Endothelial cell of umbilical vein (primary cell): ENCODE data around the gene MAPK1IP1L. TPM values are rescaled to one million over a fixed set of nuclear protein-coding genes. Genes with fewer than 3 reads are reported as not detected.

Experiments used
- BruUV-seq: library from RNA; stranded (reverse); fragments of 400-500 nt; replicated peaks from 2 replicates; lab custom pipeline; 2021; lab: Mats Ljungman, UMichigan
- CTCF ChIA-PET: fragments of 300-600, 350-600 bp; sonication (Branson Sonifier 250); formaldehyde crosslinking; loops from one replicate; lab custom pipeline; 2021; ENCODE audit warnings: antibody characterized with exemption, inconsistent platforms; lab: Charles Lee
- POLR2A ChIA-PET: fragments of 300-600, 350-600 bp; sonication (Branson Sonifier 250); formaldehyde crosslinking; loops from one replicate; lab custom pipeline; 2021; ENCODE audit warnings: antibody characterized with exemption, inconsistent platforms; lab: Charles Lee
- DNase-seq: peaks from one replicate; pipeline ENCODE4 v3.0.0-alpha.2; 2011; ENCODE audit warnings: low read depth, low spot score
- FAIRE-seq: peaks from 2 replicates; lab custom pipeline; 2011; peaks lifted over from hg19 to GRCh38; lab: Jason Lieb, UNC
- H2AFZ ChIP-seq: 2 replicates; pipeline ENCODE4 v1.6.0; 2012; ENCODE audit warnings: low read depth, low read length, control low read depth, inconsistent platforms
- H3K27ac ChIP-seq: 2 replicates; pipeline ENCODE4 v1.5.1; 2011; ENCODE audit warnings: low read depth, mild to moderate bottlenecking, control low read depth, low read length, moderate library complexity; ENCODE audit not compliant: insufficient read depth
- H3K27me3 ChIP-seq, 2 experiments: 2 replicates each; pipeline versions ENCODE4 v1.6.0 to v1.6.1; 2011; ENCODE audit warnings: low read length in 2 of 2, mixed read lengths in 1 of 2; ENCODE audit not compliant: control insufficient read depth in 2 of 2, insufficient read depth in 2 of 2
- H3K36me3 ChIP-seq, 2 experiments: 2 replicates in 1 of 2; 3 replicates in 1 of 2; pipeline ENCODE4 v1.5.1; 2011; ENCODE audit warnings: low read length in 2 of 2, mild to moderate bottlenecking in 1 of 2, moderate library complexity in 1 of 2; ENCODE audit not compliant: control insufficient read depth in 2 of 2, insufficient read depth in 2 of 2; ENCODE audit errors: extremely low read depth in 1 of 2
- H3K4me1 ChIP-seq: 3 replicates; pipeline ENCODE4 v1.5.1; 2011; ENCODE audit warnings: mild to moderate bottlenecking, low read length; ENCODE audit not compliant: control insufficient read depth, insufficient read depth; ENCODE audit errors: extremely low read depth
- H3K4me2 ChIP-seq: 2 replicates; pipeline ENCODE4 v1.6.1; 2011; ENCODE audit warnings: low read length, control low read depth, mixed read lengths; ENCODE audit not compliant: insufficient read depth
- H3K4me3 ChIP-seq, 3 experiments: fragments of 200-600 bp in 1 of 3; sonication (generic), shearing (Covaris generic) in 1 of 3; replicated peaks in 1 of 3; 2 replicates each; pipeline ENCODE4 v1.5.1; 2011 to 2016; ENCODE audit warnings: control low read depth in 3 of 3, low read length in 3 of 3, mild to moderate bottlenecking in 2 of 3, inconsistent platforms in 1 of 3, low read depth in 1 of 3, moderate library complexity in 1 of 3; ENCODE audit not compliant: insufficient read depth in 1 of 3
- H3K79me2 ChIP-seq: 2 replicates; pipeline ENCODE4 v1.6.0; 2012; ENCODE audit warnings: low read length, inconsistent platforms; ENCODE audit not compliant: control insufficient read depth, insufficient read depth
- H3K9ac ChIP-seq: replicated peaks from 2 replicates; pipeline ENCODE3; 2011; ENCODE audit warnings: low read length, control low read depth; ENCODE audit not compliant: insufficient read depth; ENCODE audit errors: extremely low read depth
- H3K9me1 ChIP-seq: replicated peaks from 3 replicates; pipeline ENCODE4 v1.6.0; 2011; ENCODE audit warnings: mild to moderate bottlenecking, low read length; ENCODE audit not compliant: control insufficient read depth, insufficient read depth; ENCODE audit errors: extremely low read depth
- H3K9me3 ChIP-seq: replicated peaks from 2 replicates; pipeline ENCODE4 v1.5.1; 2012; ENCODE audit warnings: low read length, inconsistent platforms; ENCODE audit not compliant: control insufficient read depth, insufficient read depth
- H4K20me1 ChIP-seq: replicated peaks from 2 replicates; pipeline ENCODE3; 2011; ENCODE audit warnings: mild to moderate bottlenecking, low read length; ENCODE audit not compliant: control insufficient read depth, insufficient read depth; ENCODE audit errors: extremely low read depth
- EZH2 ChIP-seq: IDR thresholded peaks from 2 replicates; pipeline ENCODE4 v1.6.1; 2012; ENCODE audit warnings: borderline replicate concordance, low read depth, mild to moderate bottlenecking, moderate library complexity, low read length, inconsistent platforms; ENCODE audit not compliant: severe bottlenecking
- FOS ChIP-seq: IDR thresholded peaks from 2 replicates; pipeline ENCODE4 v1.6.1; 2011; ENCODE audit warnings: mild to moderate bottlenecking, low read length, moderate library complexity, borderline replicate concordance; ENCODE audit not compliant: insufficient read depth
- GATA2 ChIP-seq: IDR thresholded peaks from 2 replicates; pipeline ENCODE4 v1.7.0; 2011; ENCODE audit warnings: low read depth, mild to moderate bottlenecking, moderate library complexity, mixed read lengths, low read length; ENCODE audit not compliant: insufficient read length, insufficient read depth
- JUN ChIP-seq: IDR thresholded peaks from 2 replicates; pipeline ENCODE4 v1.6.1; 2011; ENCODE audit warnings: borderline replicate concordance, low read depth; ENCODE audit not compliant: insufficient read length, insufficient read depth
- MYC ChIP-seq: IDR thresholded peaks from one replicate; pipeline ENCODE4 v1.6.1; 2011; ENCODE audit warnings: mild to moderate bottlenecking, low read depth, low read length
- POLR2A ChIP-seq: IDR thresholded peaks from 2 replicates; pipeline ENCODE4 v1.6.1; 2012; ENCODE audit warnings: low read depth, mild to moderate bottlenecking, control low read depth, low read length
- POLR2AphosphoS5 ChIP-seq: IDR thresholded peaks from 2 replicates; pipeline ENCODE4 v1.6.1; 2012; ENCODE audit warnings: low read depth, mild to moderate bottlenecking, control low read depth, low read length, moderate library complexity; ENCODE audit not compliant: insufficient read depth
- dilution Hi-C: fragments of 300-500 bp; cut with MboI; formaldehyde crosslinking; loops from one replicate; pipeline ENCODE4 v1.15.0; 2019; ENCODE audit warnings: low sequenced_read_pairs; ENCODE audit not compliant: extremely low pct_ligation_motif_present
- intact Hi-C: fragments of 100-400 bp; cut with micrococcal nuclease; formaldehyde crosslinking; loops from one replicate; pipeline ENCODE4 v1.10.0; 2022
- polyA plus RNA-seq, 4 experiments: library from polyadenylated mRNA; depleted of rRNA in 3 of 4; stranded (reverse) in 3 of 4; unstranded in 1 of 4; fragments of >200 nt; gene quantifications; 2 replicates each; pipeline versions ENCODE4 v1.2.1 to v1.2.3, GENCODE V29; 2011 to 2012; ENCODE audit warnings: missing spikeins in 1 of 4
- total RNA-seq: library from RNA; stranded (reverse); gene quantifications from 2 replicates; pipeline ENCODE4 v1.2.3, GENCODE V29; 2021
- TF ChIP-seq, protein P1 (sequence below): IDR thresholded peaks from 2 replicates; pipeline ENCODE4 v1.6.1; 2011; ENCODE audit not compliant: insufficient read depth, insufficient read length
- TF ChIP-seq, protein P2 (sequence below), 2 donors: IDR thresholded peaks; 1 replicate in 1 of 2; 2 replicates in 1 of 2; pipeline ENCODE4 v1.5.1; 2011; ENCODE audit warnings: low read length in 2 of 2, mild to moderate bottlenecking in 2 of 2, moderate library complexity in 2 of 2, control low read depth in 1 of 2, inconsistent platforms in 1 of 2, low read depth in 1 of 2; ENCODE audit not compliant: insufficient read depth in 1 of 2; ENCODE audit errors: extremely low read depth in 1 of 2

The MAPK1IP1L gene
- total and polyA plus RNA-seq, 2 donors (not counting 3 experiments of a cell fraction or from before 2014, with no cell fraction given) = 129 to 208 TPM

DNA sequence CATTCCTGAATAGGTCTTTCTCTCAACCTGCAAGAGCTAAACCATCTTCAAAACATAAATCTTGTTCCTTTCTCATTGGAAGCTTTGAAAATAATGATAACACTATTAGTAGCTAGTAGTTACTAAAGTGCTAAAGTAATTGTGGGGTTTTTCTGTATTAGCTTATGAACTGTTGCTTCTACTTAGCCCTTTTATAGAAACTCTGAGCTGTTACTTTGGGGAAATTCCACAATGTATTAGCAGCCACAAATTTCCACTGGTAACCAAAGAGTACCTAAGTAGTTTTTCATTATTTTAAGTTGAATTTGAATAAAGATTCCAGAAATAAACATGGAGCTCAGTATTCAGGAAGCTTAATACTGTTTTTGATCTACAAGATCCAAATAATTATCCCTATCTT lies 6.4 kb upstream of the MAPK1IP1L start:
- no peaks in the 10 kb centered on the region for H3K4me1 ChIP-seq
- no peak for FAIRE-seq
- H3K27me3 ChIP-seq = no peaks in the 10 kb centered on the region
- no peaks in the 10 kb centered on the region for H3K9me1 ChIP-seq
- dilution Hi-C loops (no loop called here), intact Hi-C loops (loop anchor here (1.0 kb wide), 1 partner anchor 14 kb away; no protein-coding TSS in a partner anchor)
- H3K79me2 ChIP-seq = peaks cover 6% of the 10 kb centered on the region
- no peak for DNase-seq
- TF ChIP-seq FOS = no peak
- no peak for TF ChIP-seq MYC
- TF ChIP-seq GATA2 = no peak
- no peak for TF ChIP-seq JUN
- TF ChIP-seq, protein P1, sequence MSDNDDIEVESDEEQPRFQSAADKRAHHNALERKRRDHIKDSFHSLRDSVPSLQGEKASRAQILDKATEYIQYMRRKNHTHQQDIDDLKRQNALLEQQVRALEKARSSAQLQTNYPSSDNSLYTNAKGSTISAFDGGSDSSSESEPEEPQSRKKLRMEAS = no peak
- TF ChIP-seq POLR2AphosphoS5 = no peak
- TF ChIP-seq, protein P2, sequence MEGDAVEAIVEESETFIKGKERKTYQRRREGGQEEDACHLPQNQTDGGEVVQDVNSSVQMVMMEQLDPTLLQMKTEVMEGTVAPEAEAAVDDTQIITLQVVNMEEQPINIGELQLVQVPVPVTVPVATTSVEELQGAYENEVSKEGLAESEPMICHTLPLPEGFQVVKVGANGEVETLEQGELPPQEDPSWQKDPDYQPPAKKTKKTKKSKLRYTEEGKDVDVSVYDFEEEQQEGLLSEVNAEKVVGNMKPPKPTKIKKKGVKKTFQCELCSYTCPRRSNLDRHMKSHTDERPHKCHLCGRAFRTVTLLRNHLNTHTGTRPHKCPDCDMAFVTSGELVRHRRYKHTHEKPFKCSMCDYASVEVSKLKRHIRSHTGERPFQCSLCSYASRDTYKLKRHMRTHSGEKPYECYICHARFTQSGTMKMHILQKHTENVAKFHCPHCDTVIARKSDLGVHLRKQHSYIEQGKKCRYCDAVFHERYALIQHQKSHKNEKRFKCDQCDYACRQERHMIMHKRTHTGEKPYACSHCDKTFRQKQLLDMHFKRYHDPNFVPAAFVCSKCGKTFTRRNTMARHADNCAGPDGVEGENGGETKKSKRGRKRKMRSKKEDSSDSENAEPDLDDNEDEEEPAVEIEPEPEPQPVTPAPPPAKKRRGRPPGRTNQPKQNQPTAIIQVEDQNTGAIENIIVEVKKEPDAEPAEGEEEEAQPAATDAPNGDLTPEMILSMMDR (IDR thresholded peaks at IDR 0.05; ENCODE audit: extremely low read depth in 1 of 2, insufficient read depth in 1 of 2, low read depth in 1 of 2, low read length in 2 of 2) = no peak
- TF ChIP-seq EZH2 = no peak
- no peak for TF ChIP-seq POLR2A
- H3K36me3 ChIP-seq = peaks cover 5 to 16% of the 10 kb centered on the region in 2 experiments
- H2AFZ ChIP-seq = no peak overlapping the region
- no peak overlapping the region for H3K27ac ChIP-seq
- H3K4me3 ChIP-seq = no peak overlapping the region
- no peaks in the 10 kb centered on the region for H4K20me1 ChIP-seq
- H3K9me3 ChIP-seq = no peaks in the 10 kb centered on the region
- BruUV-seq = no TSS peak
- ChIA-PET CTCF (interaction anchor here (0.9 to 2.0 kb wide), 5 partner anchors 10 to 116 kb away, joined by 4 to 6 read pairs (median 5); partner anchors contain the start of genes SOCS4 and WDHD1), POLR2A (interaction anchor here (1.2 kb wide), 1 partner anchor 10 kb away, joined by 4 read pairs; no protein-coding TSS in a partner anchor)
- no peak overlapping the region for H3K4me2 ChIP-seq
- H3K9ac ChIP-seq = no peak overlapping the region
